Colon (tissue), 2 donors: Measurements from ENCODE around the gene DDX31.

Source experiments
- FAIRE-seq: peaks from 2 replicates; lab custom pipeline; 2012; peaks lifted over from hg19 to GRCh38; lab: Jason Lieb, UNC
- donor health status: control.
- donor health status: control.

Gene DDX31

GRCh38 chr9:132632413-132633129, 37.2 kb downstream of the DDX31 start:
- no peak for FAIRE-seq

GRCh38 chr9:132631685-132632084, 38.1 kb downstream of the DDX31 start:
- FAIRE-seq, result no peak

- no peak for FAIRE-seq
These were observed 38.5 kb downstream of the DDX31 start for GRCh38 chr9:132631280-132631679.

GRCh38 chr9:132630811-132631210, 39.0 kb downstream of the DDX31 start:
- FAIRE-seq, result no peak

GRCh38 chr9:132630116-132630515, 39.7 kb downstream of the DDX31 start:
- FAIRE-seq, result no peak

- no peak for FAIRE-seq
These were observed 41.0 kb downstream of the DDX31 start for GRCh38 chr9:132628746-132629145.

GRCh38 chr9:132627594-132627993, 42.2 kb downstream of the DDX31 start:
- no peak for FAIRE-seq

- no peak for FAIRE-seq
These were observed 42.7 kb downstream of the DDX31 start for GRCh38 chr9:132627106-132627505.

- no peak for FAIRE-seq
These were observed 43.5 kb downstream of the DDX31 start for GRCh38 chr9:132626285-132626684.

GRCh38 chr9:132622159-132622558, 47.6 kb downstream of the DDX31 start:
- FAIRE-seq, result no peak

- FAIRE-seq, result no peak
These were observed 53.1 kb downstream of the DDX31 start for GRCh38 chr9:132616725-132617124.

- no peak for FAIRE-seq
These were observed 54.0 kb downstream of the DDX31 start for GRCh38 chr9:132615774-132616173.

GRCh38 chr9:132614324-132614723, 55.5 kb downstream of the DDX31 start:
- no peak for FAIRE-seq

- no peak for FAIRE-seq
These were observed 59.1 kb downstream of the DDX31 start for GRCh38 chr9:132610661-132611060.

GRCh38 chr9:132609829-132610228, 60.0 kb downstream of the DDX31 start:
- no peak for FAIRE-seq

- no peak for FAIRE-seq
These were observed 60.6 kb downstream of the DDX31 start for GRCh38 chr9:132609184-132609583.

GRCh38 chr9:132606066-132606465, 63.7 kb downstream of the DDX31 start:
- FAIRE-seq, result no peak

- FAIRE-seq, result no peak
These were observed 64.4 kb downstream of the DDX31 start for GRCh38 chr9:132605387-132605786.

- FAIRE-seq, result no peak
These were observed 67.6 kb downstream of the DDX31 start for GRCh38 chr9:132602207-132602606.

- FAIRE-seq, result no peak
These were observed 69.3 kb downstream of the DDX31 start for GRCh38 chr9:132600326-132600984.

GRCh38 chr9:132597073-132597775, 72.6 kb downstream of the DDX31 start:
- no peak for FAIRE-seq

- FAIRE-seq, result no peak
These were observed 73.6 kb downstream of the DDX31 start for GRCh38 chr9:132596200-132596599.

- no peak for FAIRE-seq
These were observed 74.5 kb downstream of the DDX31 start for GRCh38 chr9:132595319-132595718.
